Activated CD4-positive, alpha-beta memory T cell treated with anti-CD3 and anti-CD28 coated beads for 36 hours (primary cell): ENCODE measurements around the gene ARFRP1. TPM values are rescaled to one million over a fixed set of nuclear protein-coding genes. Genes with fewer than 3 reads are reported as not detected.

Source experiments
- CTCF ChIA-PET: fragments of 350-600 bp; sonication (Branson Sonifier 250); formaldehyde crosslinking; loops from one replicate; lab custom pipeline; 2021; ENCODE audit warnings: antibody characterized with exemption, inconsistent platforms; lab: Charles Lee
- POLR2A ChIA-PET: fragments of 350-600 bp; sonication (Branson Sonifier 250); formaldehyde crosslinking; loops from one replicate; lab custom pipeline; 2021; ENCODE audit warnings: antibody characterized with exemption; lab: Charles Lee
- DNase-seq: peaks from one replicate; pipeline ENCODE4 v3.0.0-alpha.2; 2020
- H3K27ac Mint-ChIP-seq: one replicate; pipeline ENCODE4 v1.8.0; 2021; ENCODE audit warnings: mixed read lengths
- H3K27me3 Mint-ChIP-seq: one replicate; pipeline ENCODE4 v1.8.0; 2021; ENCODE audit warnings: mixed read lengths
- H3K36me3 Mint-ChIP-seq: one replicate; pipeline ENCODE4 v1.8.0; 2021; ENCODE audit warnings: mixed read lengths
- H3K4me1 Mint-ChIP-seq: one replicate; pipeline ENCODE4 v1.8.0; 2021; ENCODE audit warnings: low read depth, mixed read lengths
- H3K4me3 Mint-ChIP-seq: one replicate; pipeline ENCODE4 v1.8.0; 2021; ENCODE audit warnings: mild to moderate bottlenecking, mixed read lengths
- H3K9me3 Mint-ChIP-seq: one replicate; pipeline ENCODE4 v1.8.0; 2021; ENCODE audit warnings: mixed read lengths
- intact Hi-C: fragments of 100-400 bp; cut with micrococcal nuclease; formaldehyde crosslinking; loops from one replicate; pipeline ENCODE4 v1.15.1; 2023
- total RNA-seq, 2 experiments: library from RNA; stranded (reverse); gene quantifications; one replicate each; pipeline ENCODE4 v1.2.3, GENCODE V29; 2021

Gene ARFRP1
- total RNA-seq, 2 experiments from 2014 or later: 54.6 to 58.4 TPM

DNA sequence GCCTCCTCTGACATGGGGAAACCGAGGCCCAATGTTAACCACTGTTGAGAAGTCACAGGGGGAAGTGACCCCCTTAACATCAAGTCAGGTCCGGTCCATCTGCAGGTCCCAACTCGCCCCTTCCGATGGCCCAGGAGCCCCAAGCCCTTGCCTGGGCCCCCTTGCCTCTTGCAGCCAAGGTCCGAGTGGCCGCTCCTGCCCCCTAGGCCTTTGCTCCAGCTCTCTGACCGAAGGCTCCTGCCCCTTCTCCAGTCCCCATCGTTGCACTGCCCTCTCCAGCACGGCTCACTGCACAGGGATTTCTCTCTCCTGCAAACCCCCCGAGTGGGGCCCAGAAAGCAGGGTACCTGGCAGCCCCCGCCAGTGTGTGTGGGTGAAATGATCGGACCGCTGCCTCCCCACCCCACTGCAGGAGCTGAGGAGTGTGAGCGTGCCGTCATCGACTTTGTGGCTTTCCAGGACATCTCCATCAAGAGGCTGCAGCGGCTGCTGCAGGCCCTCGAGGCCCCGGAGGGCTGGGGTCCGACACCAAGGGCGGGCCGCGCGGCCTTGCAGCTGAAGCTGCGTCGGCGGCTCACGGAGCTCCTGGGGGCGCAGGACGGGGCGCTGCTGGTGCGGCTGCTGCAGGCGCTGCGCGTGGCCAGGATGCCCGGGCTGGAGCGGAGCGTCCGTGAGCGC, 9.8 kb downstream of the ARFRP1 start:
- CTCF ChIA-PET: interaction anchor here (0.6 to 1.6 kb wide), 5 partner anchors 9 to 287 kb away, joined by 3 to 5 read pairs (median 3); partner anchors contain the start of genes ARFRP1 and ZGPAT
- DNase-seq: no peak
- H3K4me3 Mint-ChIP-seq: no peak overlapping the region
- intact Hi-C loops: loop anchor here (5.0 kb wide), 2 partner anchors 61 to 161 kb away; partner anchors contain the start of gene PTK6
- POLR2A ChIA-PET: interaction anchor here (0.6 to 2.5 kb wide), 9 partner anchors 8 to 160 kb away, joined by 3 to 10 read pairs (median 3); partner anchors contain the start of genes ARFRP1, LIME1 and ZGPAT
- H3K27ac Mint-ChIP-seq: peak overlapping the region; percentile 33
- no peaks in the 10 kb centered on the region for H3K9me3 Mint-ChIP-seq
- H3K36me3 Mint-ChIP-seq: peaks cover 13% of the 10 kb centered on the region
- no peaks in the 10 kb centered on the region for H3K27me3 Mint-ChIP-seq
- H3K4me1 Mint-ChIP-seq: peaks cover 44% of the 10 kb centered on the region

DNA sequence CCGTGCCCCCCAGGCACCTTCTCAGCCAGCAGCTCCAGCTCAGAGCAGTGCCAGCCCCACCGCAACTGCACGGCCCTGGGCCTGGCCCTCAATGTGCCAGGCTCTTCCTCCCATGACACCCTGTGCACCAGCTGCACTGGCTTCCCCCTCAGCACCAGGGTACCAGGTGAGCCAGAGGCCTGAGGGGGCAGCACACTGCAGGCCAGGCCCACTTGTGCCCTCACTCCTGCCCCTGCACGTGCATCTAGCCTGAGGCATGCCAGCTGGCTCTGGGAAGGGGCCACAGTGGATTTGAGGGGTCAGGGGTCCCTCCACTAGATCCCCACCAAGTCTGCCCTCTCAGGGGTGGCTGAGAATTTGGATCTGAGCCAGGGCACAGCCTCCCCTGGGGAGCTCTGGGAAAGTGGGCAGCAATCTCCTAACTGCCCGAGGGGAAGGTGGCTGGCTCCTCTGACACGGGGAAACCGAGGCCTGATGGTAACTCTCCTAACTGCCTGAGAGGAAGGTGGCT, 10.4 kb downstream of the ARFRP1 start:
- intact Hi-C loops: loop anchor here (5.0 kb wide), 2 partner anchors 60 to 160 kb away; partner anchors contain the start of gene PTK6
- no peak for DNase-seq
- Mint-ChIP-seq H3K9me3 (no peaks in the 10 kb centered on the region), H3K36me3 (peaks cover 18% of the 10 kb centered on the region), H3K27me3 (no peaks in the 10 kb centered on the region), H3K27ac (peak overlapping the region; percentile 70), H3K4me3 (peak overlapping the region; percentile 59), H3K4me1 (peaks cover 44% of the 10 kb centered on the region)
- POLR2A ChIA-PET: interaction anchor here (0.6 to 2.5 kb wide), 5 partner anchors 9 to 366 kb away, joined by 3 to 10 read pairs (median 5); partner anchors contain the start of gene TCEA2
- CTCF ChIA-PET: interaction anchor here (0.7 kb wide), 2 partner anchors 15 to 166 kb away, joined by 3 read pairs; no protein-coding TSS in a partner anchor

DNA sequence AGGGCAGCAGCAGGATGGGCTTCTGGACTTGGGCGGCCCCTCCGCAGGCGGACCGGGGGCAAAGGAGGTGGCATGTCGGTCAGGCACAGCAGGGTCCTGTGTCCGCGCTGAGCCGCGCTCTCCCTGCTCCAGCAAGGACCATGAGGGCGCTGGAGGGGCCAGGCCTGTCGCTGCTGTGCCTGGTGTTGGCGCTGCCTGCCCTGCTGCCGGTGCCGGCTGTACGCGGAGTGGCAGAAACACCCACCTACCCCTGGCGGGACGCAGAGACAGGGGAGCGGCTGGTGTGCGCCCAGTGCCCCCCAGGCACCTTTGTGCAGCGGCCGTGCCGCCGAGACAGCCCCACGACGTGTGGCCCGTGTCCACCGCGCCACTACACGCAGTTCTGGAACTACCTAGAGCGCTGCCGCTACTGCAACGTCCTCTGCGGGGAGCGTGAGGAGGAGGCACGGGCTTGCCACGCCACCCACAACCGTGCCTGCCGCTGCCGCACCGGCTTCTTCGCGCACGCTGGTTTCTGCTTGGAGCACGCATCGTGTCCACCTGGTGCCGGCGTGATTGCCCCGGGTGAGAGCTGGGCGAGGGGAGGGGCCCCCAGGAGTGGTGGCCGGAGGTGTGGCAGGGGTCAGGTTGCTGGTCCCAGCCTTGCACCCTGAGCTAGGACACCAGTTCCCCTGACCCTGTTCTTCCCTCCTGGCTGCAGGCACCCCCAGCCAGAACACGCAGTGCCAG, 11.0 kb downstream of the ARFRP1 start, which contains the start of gene TNFRSF6B:
Gene TNFRSF6B, plus strand, starts transcription at position 25 of the 729 bp plus-strand sequence. Its CDS starts 116 bp downstream, at position 141.
- no peaks in the 10 kb centered on the region for H3K9me3 Mint-ChIP-seq
- H3K36me3 Mint-ChIP-seq: peaks cover 19% of the 10 kb centered on the region
- H3K4me1 Mint-ChIP-seq: peaks cover 44% of the 10 kb centered on the region
- DNase-seq: peak; percentile 36
- intact Hi-C loops: loop anchor here (5.0 kb wide), 2 partner anchors 59 to 159 kb away; partner anchors contain the start of gene PTK6
- peak within 1 kb of the TSS; percentile 59 for H3K4me3 Mint-ChIP-seq
- CTCF ChIA-PET: interaction anchor here (0.7 kb wide), 2 partner anchors 14 to 167 kb away, joined by 3 read pairs; no protein-coding TSS in a partner anchor
- H3K27ac Mint-ChIP-seq: peak within 1 kb of the TSS; percentile 70
- POLR2A ChIA-PET: interaction anchor here (0.6 to 1.9 kb wide), 3 partner anchors 10 to 366 kb away, joined by 3 to 8 read pairs (median 3); partner anchors contain the start of gene TCEA2
- no peaks in the 10 kb centered on the region for H3K27me3 Mint-ChIP-seq

DNA sequence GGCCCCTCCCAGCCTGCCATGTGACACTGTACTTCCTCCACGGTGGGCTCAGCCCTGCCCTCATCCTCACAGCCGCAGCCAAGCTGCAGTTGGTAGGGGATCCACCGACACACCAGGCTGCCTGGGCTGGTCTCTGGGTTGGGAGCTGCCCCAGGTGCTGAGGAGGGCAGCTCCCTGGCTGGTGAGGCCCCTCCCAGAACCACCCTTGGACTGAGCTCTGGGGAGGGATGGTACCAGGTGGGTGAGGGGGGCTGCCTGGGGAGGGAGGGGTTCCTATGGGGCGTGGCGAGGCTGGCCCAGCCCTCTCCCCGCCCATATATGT, 11.5 kb downstream of the ARFRP1 start:
- peaks cover 41% of the 10 kb centered on the region for H3K4me1 Mint-ChIP-seq
- DNase-seq: peak; percentile 52
- POLR2A ChIA-PET: interaction anchor here (1.9 kb wide), 1 partner anchor 9 kb away, joined by 8 read pairs; no protein-coding TSS in a partner anchor
- H3K27ac Mint-ChIP-seq: no peak overlapping the region
- peak overlapping the region; percentile 12 for H3K4me3 Mint-ChIP-seq
- no peaks in the 10 kb centered on the region for H3K9me3 Mint-ChIP-seq
- no peaks in the 10 kb centered on the region for H3K27me3 Mint-ChIP-seq
- CTCF ChIA-PET: no interaction called here
- H3K36me3 Mint-ChIP-seq: peaks cover 20% of the 10 kb centered on the region
- intact Hi-C loops: loop anchor here (5.0 kb wide), 2 partner anchors 59 to 159 kb away; partner anchors contain the start of gene PTK6

DNA sequence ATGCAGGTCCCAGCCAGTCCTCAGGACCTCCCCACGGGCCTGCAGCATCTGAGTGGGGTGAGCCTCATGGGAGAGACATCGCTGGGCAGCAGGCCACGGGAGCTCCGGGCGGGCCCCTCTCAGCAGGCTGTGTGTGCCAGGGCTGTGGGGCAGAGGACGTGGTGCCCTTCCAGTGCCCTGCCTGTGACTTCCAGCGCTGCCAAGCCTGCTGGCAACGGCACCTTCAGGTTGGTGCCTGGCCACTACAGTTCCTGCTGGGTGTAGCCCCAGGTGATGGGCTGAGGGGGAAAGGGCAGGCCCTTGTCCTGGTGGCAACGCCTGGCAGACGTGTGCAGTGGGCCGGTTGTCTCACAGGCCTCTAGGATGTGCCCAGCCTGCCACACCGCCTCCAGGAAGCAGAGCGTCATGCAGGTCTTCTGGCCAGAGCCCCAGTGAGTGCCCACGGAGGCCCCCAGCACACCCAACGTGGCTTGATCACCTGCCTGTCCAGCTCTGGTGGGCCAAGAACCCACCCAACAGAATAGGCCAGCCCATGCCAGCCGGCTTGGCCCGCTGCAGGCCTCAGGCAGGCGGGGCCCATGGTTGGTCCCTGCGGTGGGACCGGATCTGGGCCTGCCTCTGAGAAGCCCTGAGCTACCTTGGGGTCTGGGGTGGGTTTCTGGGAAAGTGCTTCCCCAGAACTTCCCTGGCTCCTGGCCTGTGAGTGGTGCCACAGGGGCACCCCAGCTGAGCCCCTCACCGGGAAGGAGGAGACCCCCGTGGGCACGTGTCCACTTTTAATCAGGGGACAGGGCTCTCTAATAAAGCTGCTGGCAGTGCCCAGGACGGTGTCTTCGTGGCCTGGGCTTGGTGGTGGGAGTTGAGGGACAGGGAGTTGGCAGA, 12.1 kb downstream of the ARFRP1 start:
- DNase-seq: no peak
- no peaks in the 10 kb centered on the region for H3K9me3 Mint-ChIP-seq
- ChIA-PET CTCF (no interaction called here), POLR2A (interaction anchor here (0.6 to 1.9 kb wide), 3 partner anchors 9 to 955 kb away, joined by 3 to 8 read pairs (median 4); partner anchors contain the start of gene LIME1)
- H3K27ac Mint-ChIP-seq: no peak overlapping the region
- intact Hi-C loops: loop anchor here (5.0 kb wide), 2 partner anchors 58 to 158 kb away; partner anchors contain the start of gene PTK6
- H3K36me3 Mint-ChIP-seq: peaks cover 21% of the 10 kb centered on the region
- H3K4me3 Mint-ChIP-seq: no peak overlapping the region
- peaks cover 37% of the 10 kb centered on the region for H3K4me1 Mint-ChIP-seq
- H3K27me3 Mint-ChIP-seq: no peaks in the 10 kb centered on the region

DNA sequence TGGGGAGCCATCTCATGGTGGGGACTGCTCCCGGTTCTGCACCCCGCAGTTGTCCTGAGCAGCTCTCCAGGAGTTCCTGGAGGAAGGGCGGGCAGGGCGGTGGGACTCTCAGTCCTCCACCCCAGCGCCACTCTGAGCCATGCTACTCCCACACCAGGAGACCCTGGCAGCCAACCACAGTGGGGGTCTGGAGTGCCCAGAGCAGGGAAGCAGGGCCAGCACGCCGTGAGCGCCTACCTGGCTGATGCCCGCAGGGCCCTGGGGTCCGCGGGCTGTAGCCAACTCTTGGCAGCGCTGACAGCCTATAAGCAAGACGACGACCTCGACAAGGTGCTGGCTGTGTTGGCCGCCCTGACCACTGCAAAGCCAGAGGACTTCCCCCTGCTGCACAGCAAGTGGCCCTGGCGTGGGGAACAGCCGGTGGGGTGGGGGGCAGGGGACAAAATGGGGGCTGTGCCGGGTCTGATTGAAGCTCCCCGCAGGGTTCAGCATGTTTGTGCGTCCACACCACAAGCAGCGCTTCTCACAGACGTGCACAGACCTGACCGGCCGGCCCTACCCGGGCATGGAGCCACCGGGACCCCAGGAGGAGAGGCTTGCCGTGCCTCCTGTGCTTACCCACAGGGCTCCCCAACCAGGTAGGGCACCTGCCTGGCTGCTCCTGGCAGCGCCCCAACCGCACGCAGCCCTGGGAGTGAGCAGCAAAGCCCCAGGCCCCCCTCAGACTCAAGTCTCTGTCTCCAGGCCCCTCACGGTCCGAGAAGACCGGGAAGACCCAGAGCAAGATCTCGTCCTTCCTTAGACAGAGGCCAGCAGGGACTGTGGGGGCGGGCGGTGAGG, 13.0 kb downstream of the ARFRP1 start:
- ChIA-PET CTCF (no interaction called here), POLR2A (interaction anchor here (1.0 kb wide), 1 partner anchor 42 kb away, joined by 3 read pairs; the partner anchor contains the start of gene LIME1)
- peaks cover 21% of the 10 kb centered on the region for H3K36me3 Mint-ChIP-seq
- no peak overlapping the region for H3K27ac Mint-ChIP-seq
- H3K4me1 Mint-ChIP-seq: peaks cover 31% of the 10 kb centered on the region
- no peak overlapping the region for H3K4me3 Mint-ChIP-seq
- no peak for DNase-seq
- H3K9me3 Mint-ChIP-seq: no peaks in the 10 kb centered on the region
- intact Hi-C loops: loop anchor here (5.0 kb wide), 2 partner anchors 58 to 158 kb away; partner anchors contain the start of gene PTK6
- no peaks in the 10 kb centered on the region for H3K27me3 Mint-ChIP-seq

DNA sequence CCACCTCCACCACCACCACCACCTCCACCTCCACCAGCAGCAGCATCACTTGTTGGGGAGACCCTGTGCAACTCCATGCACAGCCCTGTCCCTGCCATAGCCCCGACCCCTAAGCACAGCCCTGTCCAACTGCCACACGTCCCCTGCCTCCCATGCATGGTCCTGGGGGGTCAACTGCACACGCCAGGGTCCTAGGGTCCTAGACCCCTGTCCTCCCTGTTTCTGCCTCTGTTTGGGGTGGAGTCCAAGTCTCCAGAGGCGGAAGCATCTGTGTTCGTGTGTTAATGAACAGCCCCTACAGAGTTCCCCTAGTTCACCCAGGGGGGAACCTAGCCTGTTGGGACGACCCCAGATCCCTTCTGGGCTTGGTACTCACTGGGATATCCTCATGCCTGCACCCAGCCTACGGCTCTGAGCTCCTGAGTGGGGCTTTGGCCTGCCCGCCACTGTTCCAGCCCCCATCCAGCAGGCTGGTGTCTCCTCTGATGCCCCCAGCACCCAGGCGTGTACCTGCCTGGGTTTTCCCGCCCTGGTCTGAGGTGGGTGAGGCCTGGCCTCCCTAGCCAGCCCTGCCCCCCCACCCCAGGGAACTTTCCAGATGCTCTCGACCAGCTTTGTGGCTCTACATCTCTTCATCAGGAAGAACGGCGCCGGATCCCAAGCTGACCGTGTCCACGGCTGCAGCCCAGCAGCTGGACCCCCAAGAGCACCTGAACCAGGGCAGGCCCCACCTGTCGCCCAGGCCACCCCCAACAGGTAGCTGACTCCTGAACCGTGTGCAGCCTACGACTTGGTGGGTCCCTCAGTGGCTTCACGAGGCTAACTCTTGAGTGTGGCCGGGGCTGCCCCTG, 13.8 kb downstream of the ARFRP1 start:
- H3K4me1 Mint-ChIP-seq: peaks cover 25% of the 10 kb centered on the region
- H3K9me3 Mint-ChIP-seq: no peaks in the 10 kb centered on the region
- peak overlapping the region; percentile 12 for H3K4me3 Mint-ChIP-seq
- H3K36me3 Mint-ChIP-seq: peaks cover 21% of the 10 kb centered on the region
- ChIA-PET POLR2A (interaction anchor here (1.0 kb wide), 1 partner anchor 43 kb away, joined by 3 read pairs; the partner anchor contains the start of gene LIME1), CTCF (no interaction called here)
- H3K27ac Mint-ChIP-seq: peak overlapping the region; percentile 72
- intact Hi-C loops: no loop called here
- no peak for DNase-seq
- H3K27me3 Mint-ChIP-seq: no peaks in the 10 kb centered on the region

DNA sequence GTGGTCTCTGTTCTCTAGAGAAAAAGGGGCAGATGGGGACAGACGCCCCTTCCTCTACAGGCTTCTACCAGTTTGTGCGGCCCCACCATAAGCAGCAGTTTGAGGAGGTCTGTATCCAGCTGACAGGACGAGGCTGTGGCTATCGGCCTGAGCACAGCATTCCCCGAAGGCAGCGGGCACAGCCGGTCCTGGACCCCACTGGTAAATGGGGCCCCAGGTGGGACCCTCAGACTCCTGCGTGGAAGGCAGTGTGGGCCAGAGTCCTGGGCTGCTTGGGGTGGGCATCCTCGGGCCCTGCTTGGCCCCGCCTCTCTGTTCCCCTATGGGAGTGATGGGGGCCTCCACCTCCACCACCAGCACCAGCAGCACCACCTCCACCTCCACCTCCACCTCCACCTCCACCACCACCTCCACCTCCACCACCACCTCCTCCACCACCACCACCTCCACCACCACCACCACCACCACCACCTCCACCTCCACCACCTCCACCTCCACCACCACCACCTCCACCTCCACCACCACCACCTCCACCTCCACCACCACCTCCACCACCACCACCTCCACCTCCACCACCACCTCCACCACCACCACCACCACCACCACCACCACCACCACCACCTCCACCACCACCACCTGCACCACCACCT, 14.6 kb downstream of the ARFRP1 start:
- no peaks in the 10 kb centered on the region for H3K27me3 Mint-ChIP-seq
- H3K36me3 Mint-ChIP-seq: peaks cover 21% of the 10 kb centered on the region
- H3K27ac Mint-ChIP-seq: no peak overlapping the region
- DNase-seq: no peak
- intact Hi-C loops: no loop called here
- H3K9me3 Mint-ChIP-seq: no peaks in the 10 kb centered on the region
- ChIA-PET POLR2A (no interaction called here), CTCF (no interaction called here)
- peaks cover 20% of the 10 kb centered on the region for H3K4me1 Mint-ChIP-seq
- no peak overlapping the region for H3K4me3 Mint-ChIP-seq

GRCh38 chr20:63692436-63693082, 15.2 kb downstream of the ARFRP1 start:
- POLR2A ChIA-PET: no interaction called here
- Mint-ChIP-seq H3K36me3 (peaks cover 18% of the 10 kb centered on the region), H3K9me3 (no peaks in the 10 kb centered on the region), H3K4me1 (peaks cover 16% of the 10 kb centered on the region), H3K27me3 (no peaks in the 10 kb centered on the region), H3K27ac (peak overlapping the region; percentile 34), H3K4me3 (no peak overlapping the region)
- no peak for DNase-seq
- CTCF ChIA-PET: interaction anchor here (0.5 kb wide), 1 partner anchor 13 kb away, joined by 3 read pairs; no protein-coding TSS in a partner anchor
- intact Hi-C loops: no loop called here
